HG02759 (cell line): Measurements from ENCODE around the gene SETBP1.
A peak's percentile ranks its signal among the peaks of the same experiment; 100 is the strongest.

ENCODE experiments used
- ATAC-seq: cut with Tn5 transposase; IDR thresholded peaks from one replicate; pipeline ENCODE4 v1.9.1; 2021; ENCODE audit warnings: mild to moderate bottlenecking, moderate library complexity; ENCODE audit not compliant: unreplicated experiment

The SETBP1 gene

DNA sequence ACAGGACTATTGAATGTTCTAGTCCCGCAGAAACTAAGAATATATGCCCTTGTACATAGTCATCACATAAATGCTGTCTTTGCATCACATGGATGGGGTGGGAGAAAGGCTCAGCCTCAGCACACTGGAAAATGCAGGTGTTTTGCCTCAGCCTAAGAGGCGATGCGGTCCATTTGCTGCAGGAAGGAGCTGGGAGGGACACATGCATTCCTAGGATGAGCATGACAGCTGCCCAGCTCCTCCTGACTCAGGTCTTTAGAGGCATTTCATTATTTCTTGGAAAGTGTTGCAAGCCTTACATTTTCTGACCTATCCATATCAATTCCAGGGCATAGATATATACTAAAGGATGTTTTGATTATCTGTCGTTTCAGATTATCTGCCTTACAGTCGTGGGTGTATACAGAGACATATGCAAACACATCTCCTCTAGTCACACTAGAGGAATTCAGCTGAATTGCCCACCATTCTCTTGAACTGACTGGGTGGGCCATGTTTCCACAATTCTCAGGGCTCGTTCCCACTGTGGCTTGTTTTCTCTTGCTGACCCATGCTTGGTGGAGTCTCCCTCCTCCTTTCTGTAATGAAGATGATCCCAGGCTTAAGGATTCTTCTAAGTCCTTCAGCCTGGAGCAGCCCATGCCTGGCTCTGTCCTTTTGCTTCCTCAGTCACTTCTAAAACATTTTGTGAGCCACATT is 156.9 kb downstream of the SETBP1 start:
- ATAC-seq: no peak

GRCh38 chr18:44838971-44839666 is 158.4 kb downstream of the SETBP1 start:
- ATAC-seq: peak; percentile 96

GRCh38 chr18:44840058-44840790 is 159.5 kb downstream of the SETBP1 start:
- no peak for ATAC-seq

- no peak for ATAC-seq
These were observed 160.5 kb downstream of the SETBP1 start for GRCh38 chr18:44841221-44841620.

DNA sequence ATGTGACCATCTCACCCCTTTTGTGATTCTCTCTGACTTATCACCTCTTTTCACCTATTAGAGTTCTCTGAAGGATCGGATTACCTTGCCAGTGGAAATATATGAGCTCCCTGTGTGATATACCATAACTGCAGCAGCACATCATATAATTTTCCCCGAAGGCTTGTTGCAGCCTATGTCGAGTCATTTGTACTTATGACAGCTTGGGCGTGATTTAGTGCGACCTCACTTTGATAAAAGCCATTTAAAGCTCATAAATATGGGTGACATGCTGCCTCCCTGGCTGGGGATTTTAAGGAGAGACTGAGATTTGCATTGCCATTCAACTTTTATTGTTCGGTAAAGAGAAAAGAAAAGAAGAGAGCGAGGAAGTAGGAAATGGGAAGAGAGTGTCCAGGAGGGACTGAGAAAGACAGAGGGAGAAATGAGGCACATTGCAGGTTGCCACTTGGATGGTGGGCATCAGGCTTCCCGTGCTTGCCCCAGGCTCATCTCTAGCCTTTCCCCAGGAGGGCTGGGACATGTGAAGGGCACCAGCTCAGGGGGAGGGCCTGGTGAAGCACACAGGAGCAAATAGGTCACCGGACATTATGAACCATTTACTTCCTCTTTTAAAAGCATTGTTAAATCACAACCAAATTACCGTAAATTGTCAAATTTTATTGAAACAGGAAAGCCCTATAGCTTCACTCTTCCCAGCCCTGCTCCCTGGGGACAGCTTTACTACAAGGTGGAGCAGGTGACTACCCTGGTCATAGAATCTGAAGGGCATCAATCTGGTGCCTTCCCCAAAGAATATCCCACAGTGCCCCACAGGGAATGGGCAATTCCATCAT is 161.3 kb downstream of the SETBP1 start:
- ATAC-seq: no peak

DNA sequence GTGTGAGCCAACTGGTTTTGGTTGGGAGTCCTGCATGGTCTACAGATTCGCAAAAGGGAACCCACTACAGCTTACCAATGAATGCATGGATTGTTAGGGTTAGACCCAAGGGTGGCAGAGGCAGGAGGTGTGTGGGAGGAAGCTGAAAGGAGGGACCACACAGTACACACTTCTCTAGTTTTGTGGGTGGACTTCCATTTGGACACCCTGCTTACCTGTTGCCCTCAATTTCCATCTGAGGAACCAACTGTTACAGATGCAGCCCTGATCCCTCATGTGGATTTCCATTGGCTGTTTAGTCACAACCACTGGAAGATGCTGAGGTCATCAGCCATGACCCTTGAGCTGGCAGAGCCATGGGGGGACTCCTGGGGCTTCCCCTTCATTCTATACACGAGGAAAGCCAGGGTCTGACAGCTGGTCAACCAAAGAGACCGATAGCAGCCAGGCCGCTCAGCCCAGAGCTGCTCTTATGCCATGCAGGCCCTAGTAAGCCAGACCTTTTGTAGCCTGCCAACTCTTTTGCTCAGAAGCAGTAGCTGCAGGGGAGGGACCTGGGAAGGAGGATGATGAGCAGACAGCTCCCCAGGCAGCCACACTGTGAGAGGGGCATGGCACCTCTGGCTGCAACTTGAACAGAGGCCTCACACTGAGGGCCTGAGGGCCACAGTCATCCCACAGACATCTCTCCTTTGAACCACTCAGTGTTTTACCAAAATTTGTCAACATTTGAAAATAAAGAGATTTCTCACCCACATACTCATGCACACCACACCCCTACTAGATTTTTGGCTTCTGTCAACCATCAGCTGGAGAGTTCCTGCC is 162.1 kb downstream of the SETBP1 start:
- ATAC-seq: no peak

- ATAC-seq: no peak
These were observed 163.8 kb downstream of the SETBP1 start for GRCh38 chr18:44844486-44844885.

GRCh38 chr18:44846450-44846849 is 165.8 kb downstream of the SETBP1 start:
- ATAC-seq: no peak

DNA sequence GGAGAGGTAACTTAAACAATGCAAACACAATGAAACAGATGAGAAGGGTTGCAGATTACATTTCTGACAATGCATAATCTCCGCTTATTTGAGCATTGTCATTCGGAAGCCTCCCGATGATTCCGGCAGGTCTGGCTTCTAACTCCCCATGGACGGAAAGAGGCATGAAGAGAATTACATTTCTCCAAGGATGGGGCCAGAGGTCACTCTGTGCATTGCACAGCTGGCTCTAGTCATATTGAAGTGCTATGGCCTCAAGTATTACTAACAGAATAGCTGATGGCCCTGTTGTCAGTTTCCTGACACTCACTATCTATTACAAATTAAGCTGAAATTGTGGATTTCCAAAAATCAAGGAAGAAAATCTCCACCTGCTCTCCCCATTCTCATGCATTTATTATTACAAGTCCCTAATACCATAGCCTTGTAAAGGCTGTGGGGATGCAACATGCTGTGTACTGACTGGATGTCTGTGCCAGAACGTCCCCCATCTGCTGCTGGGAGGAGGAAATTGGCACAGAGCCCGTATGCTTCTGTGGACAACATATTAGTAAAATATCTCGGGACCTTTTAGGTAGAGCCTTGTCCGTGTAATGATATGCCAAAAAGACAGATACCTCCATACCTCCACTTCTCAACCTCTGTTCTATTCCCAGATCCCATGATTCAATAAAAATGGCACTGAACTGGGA is 168.1 kb downstream of the SETBP1 start:
- ATAC-seq: no peak

GRCh38 chr18:44849361-44849760 is 168.7 kb downstream of the SETBP1 start:
- ATAC-seq: no peak

DNA sequence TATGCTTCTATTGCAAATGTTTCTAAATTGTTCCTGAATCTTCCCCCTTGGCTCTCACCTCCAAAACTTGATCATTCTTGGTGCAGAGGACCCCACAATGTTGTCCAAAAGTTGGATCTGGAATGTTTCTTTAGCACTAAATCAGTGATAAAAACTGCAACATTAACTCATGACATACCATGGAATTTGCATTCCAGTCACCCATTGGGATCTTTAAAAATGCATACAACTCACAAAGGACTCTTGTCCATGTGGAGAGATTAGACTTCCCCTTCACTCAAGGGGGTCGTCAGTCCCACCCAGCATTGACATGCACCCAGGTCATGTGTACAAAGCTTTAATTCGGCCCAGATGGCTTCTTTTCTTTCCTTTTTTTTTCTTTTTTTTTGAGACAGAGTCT is 169.3 kb downstream of the SETBP1 start:
- no peak for ATAC-seq

GRCh38 chr18:44851856-44852621 is 171.4 kb downstream of the SETBP1 start:
- ATAC-seq: no peak

- ATAC-seq: no peak
These were observed 172.1 kb downstream of the SETBP1 start for GRCh38 chr18:44852818-44853217.

GRCh38 chr18:44853430-44853829 is 172.7 kb downstream of the SETBP1 start:
- ATAC-seq: no peak

DNA sequence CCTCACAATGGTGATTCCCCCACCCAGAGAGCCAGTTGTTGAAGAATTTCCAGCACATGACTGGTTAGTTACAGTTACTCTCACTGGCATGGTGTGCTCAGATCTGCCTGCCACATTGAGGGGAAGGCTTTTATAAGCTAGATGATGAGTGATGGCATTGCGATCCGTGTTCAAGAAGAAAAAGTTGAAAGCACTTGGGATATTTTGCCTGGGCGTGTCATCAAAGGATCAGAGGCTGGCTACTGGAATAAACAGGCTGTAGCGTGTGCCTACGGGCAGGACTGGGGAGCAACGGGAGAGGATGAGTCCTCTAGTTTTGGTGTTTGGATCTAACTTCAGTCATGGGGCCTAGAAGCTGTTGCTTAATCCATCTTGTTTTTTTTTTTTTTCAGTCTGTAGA is 175.0 kb downstream of the SETBP1 start:
- ATAC-seq: no peak

DNA sequence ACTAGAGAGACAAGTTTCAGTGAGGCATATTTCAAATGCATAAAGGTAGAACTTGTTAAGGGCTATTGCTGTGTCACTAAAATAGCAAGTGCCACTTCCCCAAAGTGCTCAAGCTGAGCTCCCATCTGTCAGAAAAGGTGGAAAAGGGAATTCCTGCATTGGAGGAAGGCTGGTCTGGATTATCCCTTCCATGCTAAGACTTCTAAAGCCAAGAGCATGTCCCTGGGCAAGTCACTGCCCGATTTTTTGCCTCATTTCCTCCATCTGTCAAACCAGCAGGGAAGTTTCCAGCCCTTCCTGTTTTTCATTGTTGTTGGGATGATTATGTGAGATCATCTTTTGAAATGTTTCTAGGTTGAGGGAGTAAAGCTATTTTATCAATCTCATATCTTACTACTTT is 175.5 kb downstream of the SETBP1 start:
- no peak for ATAC-seq

DNA sequence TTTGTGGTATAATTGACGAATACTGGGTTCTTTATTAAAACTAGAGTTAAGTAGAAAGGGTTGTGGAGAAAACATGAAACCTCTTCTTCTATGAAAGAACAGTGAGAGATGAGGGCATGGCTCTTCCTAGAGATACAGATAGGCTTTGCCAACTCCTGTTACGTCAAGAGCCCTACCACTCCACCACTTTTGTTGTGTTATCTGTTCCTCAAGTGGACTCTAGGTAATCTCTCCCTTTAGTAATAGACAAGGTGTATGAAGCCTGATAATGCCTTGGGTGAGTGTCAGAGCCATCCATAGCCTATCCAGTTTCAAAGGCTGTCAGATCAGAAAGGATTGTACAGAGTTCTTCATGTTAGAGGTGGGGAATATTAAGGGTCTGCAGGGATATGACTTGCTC is 176.4 kb downstream of the SETBP1 start:
- ATAC-seq: no peak

DNA sequence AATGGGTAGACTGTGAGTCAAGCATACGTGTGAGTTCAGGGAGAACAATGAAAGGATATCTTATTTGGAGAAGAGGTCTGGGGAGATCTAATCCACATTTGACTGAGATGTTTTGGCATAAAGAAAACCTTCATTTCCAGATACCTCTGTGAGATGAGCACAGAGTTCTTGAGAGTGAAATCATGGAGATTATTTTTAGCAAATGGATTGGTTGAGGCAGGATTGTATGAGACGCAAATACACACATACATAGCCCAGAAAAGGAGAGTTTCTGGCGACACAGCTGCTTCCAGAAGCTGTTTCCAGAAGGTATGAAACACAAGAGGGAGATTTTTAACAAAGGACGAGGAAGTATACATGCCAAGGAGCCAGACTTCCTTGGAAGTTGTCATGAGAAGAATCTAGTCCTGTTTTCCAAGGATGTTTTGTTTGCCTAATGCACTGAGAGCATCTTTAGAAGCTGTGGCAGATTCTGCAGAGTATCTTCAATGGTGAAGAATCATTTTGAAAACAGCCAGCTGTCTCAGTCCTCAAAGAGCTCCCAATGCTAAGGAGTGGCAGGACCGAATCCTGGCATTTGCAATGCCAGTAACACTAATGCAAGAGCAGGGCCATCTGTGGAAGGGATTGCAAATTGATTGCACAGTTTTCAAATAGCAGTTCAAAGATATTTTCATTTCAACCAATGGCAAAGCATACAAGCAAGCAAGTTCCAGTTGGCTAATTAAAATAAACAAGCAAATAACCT is 177.2 kb downstream of the SETBP1 start:
- no peak for ATAC-seq
